DOHH2 (cell line): ENCODE results near the gene CALML6.

Experiments used
- H3F3A ChIP-seq: fragments of 200-600 bp; sonication (generic), shearing (Covaris generic); 2 replicates; pipeline ENCODE4 v1.6.0; 2016; ENCODE audit warnings: antibody characterized with exemption, mild to moderate bottlenecking; ENCODE audit not compliant: control insufficient read depth, insufficient read depth
- H3K27ac ChIP-seq: fragments of 200-600 bp; sonication (generic); 2 replicates; pipeline ENCODE4 v1.5.1; 2014; ENCODE audit warnings: low read depth, mild to moderate bottlenecking, low read length, moderate library complexity
- H3K27me3 ChIP-seq: fragments of 200-600 bp; sonication (generic); 2 replicates; pipeline ENCODE4 v1.6.1; 2014; ENCODE audit warnings: mild to moderate bottlenecking, low read length, mixed read lengths; ENCODE audit not compliant: control insufficient read depth
- H3K36me3 ChIP-seq: fragments of 200-600 bp; sonication (generic); 2 replicates; pipeline ENCODE4 v1.6.1; 2014; ENCODE audit warnings: mild to moderate bottlenecking, low read length, moderate library complexity, mixed read lengths; ENCODE audit not compliant: control insufficient read depth
- H3K4me1 ChIP-seq: fragments of 200-600 bp; sonication (generic); 2 replicates; pipeline ENCODE4 v1.6.1; 2014; ENCODE audit warnings: mild to moderate bottlenecking, low read length, mixed read lengths; ENCODE audit not compliant: control insufficient read depth
- H3K4me2 ChIP-seq: fragments of 200-600 bp; sonication (generic); 2 replicates; pipeline ENCODE4 v1.6.0; 2014; ENCODE audit warnings: mild to moderate bottlenecking, low read length, moderate library complexity
- H3K4me3 ChIP-seq: fragments of 200-600 bp; sonication (generic); 2 replicates; pipeline ENCODE4 v1.5.1; 2014; ENCODE audit warnings: mild to moderate bottlenecking, low read length, mixed read lengths
- H3K79me2 ChIP-seq: fragments of 200-600 bp; sonication (generic); 2 replicates; pipeline ENCODE4 v1.6.1; 2014; ENCODE audit warnings: mild to moderate bottlenecking, low read length, mixed read lengths; ENCODE audit not compliant: control insufficient read depth
- H3K9me2 ChIP-seq: fragments of 200-600 bp; sonication (generic); replicated peaks from 2 replicates; pipeline ENCODE4 v1.6.1; 2014; ENCODE audit warnings: mild to moderate bottlenecking, low read length, mixed read lengths; ENCODE audit not compliant: control insufficient read depth
- H3K9me3 ChIP-seq: fragments of 200-600 bp; sonication (generic); 2 replicates; pipeline ENCODE4 v1.6.1; 2014; ENCODE audit warnings: antibody characterized with exemption, low read length, mixed read lengths; ENCODE audit not compliant: control insufficient read depth, insufficient read depth
- H4K20me1 ChIP-seq: fragments of 200-600 bp; sonication (generic); 2 replicates; pipeline ENCODE4 v1.6.0; 2014; ENCODE audit warnings: low read depth, mild to moderate bottlenecking, antibody characterized with exemption, low read length, moderate library complexity; ENCODE audit not compliant: control insufficient read depth, insufficient read depth
- CTCF ChIP-seq: fragments of 200-600 bp; sonication (generic); IDR thresholded peaks from one replicate; pipeline ENCODE4 v1.5.1; 2014; ENCODE audit warnings: antibody characterized with exemption, mild to moderate bottlenecking, low read depth, low read length; ENCODE audit not compliant: poor library complexity, severe bottlenecking
- EZH2phosphoT487 ChIP-seq: fragments of 200-600 bp; sonication (generic); IDR thresholded peaks from 2 replicates; pipeline ENCODE4 v1.6.1; 2017; ENCODE audit warnings: borderline replicate concordance, mild to moderate bottlenecking, antibody characterized with exemption, low read length, moderate library complexity, mixed read lengths

The CALML6 gene

GRCh38 chr1:1889847-1890505, 25.1 kb upstream of the CALML6 start:
- peak overlapping the region; percentile 65 for H3K4me2 ChIP-seq
- TF ChIP-seq CTCF: no peak
- no peak for TF ChIP-seq EZH2phosphoT487
- peaks cover 47% of the 10 kb centered on the region for H3K36me3 ChIP-seq
- H3K79me2 ChIP-seq: peaks cover 79% of the 10 kb centered on the region
- peaks cover 35% of the 10 kb centered on the region for H4K20me1 ChIP-seq
- no peaks in the 10 kb centered on the region for H3F3A ChIP-seq
- H3K27me3 ChIP-seq: no peaks in the 10 kb centered on the region
- no peaks in the 10 kb centered on the region for H3K9me2 ChIP-seq
- peak overlapping the region; percentile 91 for H3K4me3 ChIP-seq
- peak overlapping the region; percentile 70 for H3K27ac ChIP-seq
- H3K9me3 ChIP-seq: no peaks in the 10 kb centered on the region
- H3K4me1 ChIP-seq: peaks cover 65% of the 10 kb centered on the region

GRCh38 chr1:1890506-1891348, 24.3 kb upstream of the CALML6 start, which contains the start of gene GNB1:
Gene GNB1 (minus strand): TSS chr1:1891087. CDS start chr1:1825453, 65,634 bp downstream.
- no peaks in the 10 kb centered on the region for H3F3A ChIP-seq
- H3K27ac ChIP-seq: peak within 1 kb of the TSS; percentile 70
- no peaks in the 10 kb centered on the region for H3K9me2 ChIP-seq
- H3K9me3 ChIP-seq: no peaks in the 10 kb centered on the region
- H3K4me1 ChIP-seq: peaks cover 72% of the 10 kb centered on the region
- H3K4me2 ChIP-seq: peak within 1 kb of the TSS; percentile 95
- no peak for TF ChIP-seq CTCF
- TF ChIP-seq EZH2phosphoT487: no peak
- peaks cover 35% of the 10 kb centered on the region for H4K20me1 ChIP-seq
- H3K79me2 ChIP-seq: peaks cover 72% of the 10 kb centered on the region
- H3K4me3 ChIP-seq: peak within 1 kb of the TSS; percentile 91
- H3K36me3 ChIP-seq: peaks cover 43% of the 10 kb centered on the region
- H3K27me3 ChIP-seq: no peaks in the 10 kb centered on the region

GRCh38 chr1:1891349-1892078, 23.5 kb upstream of the CALML6 start:
- H3K4me2 ChIP-seq: peak overlapping the region; percentile 95
- H3F3A ChIP-seq: no peaks in the 10 kb centered on the region
- peaks cover 64% of the 10 kb centered on the region for H3K79me2 ChIP-seq
- no peaks in the 10 kb centered on the region for H3K9me3 ChIP-seq
- peak overlapping the region; percentile 56 for H3K27ac ChIP-seq
- peaks cover 29% of the 10 kb centered on the region for H4K20me1 ChIP-seq
- peaks cover 72% of the 10 kb centered on the region for H3K4me1 ChIP-seq
- no peak for TF ChIP-seq CTCF
- TF ChIP-seq EZH2phosphoT487: no peak
- H3K27me3 ChIP-seq: no peaks in the 10 kb centered on the region
- peaks cover 38% of the 10 kb centered on the region for H3K36me3 ChIP-seq
- no peaks in the 10 kb centered on the region for H3K9me2 ChIP-seq
- peak overlapping the region; percentile 90 for H3K4me3 ChIP-seq
